GM10847 (cell line): Measurements from ENCODE around the gene ABCB6.
A peak's percentile ranks its signal among the peaks of the same experiment; 100 is the strongest.

Source experiments
- POLR2A ChIP-seq: IDR thresholded peaks from 2 replicates; pipeline ENCODE4 v1.6.1; 2011; ENCODE audit not compliant: insufficient read length; ENCODE audit errors: extremely low read depth

The ABCB6 gene

GRCh38 chr2:219218732-219219701 lies at the start of gene ABCB6:
Gene ABCB6, minus strand, starts transcription at chr2:219218958. Its CDS starts 285 bp downstream, at chr2:219218673.
- peak; percentile 82 for TF ChIP-seq POLR2A

- no peak for TF ChIP-seq POLR2A
Measured at GRCh38 chr2:219268294-219268693, 49.5 kb upstream of the ABCB6 start.

GRCh38 chr2:219266886-219267285 lies 48.1 kb upstream of the ABCB6 start:
- no peak for TF ChIP-seq POLR2A

DNA sequence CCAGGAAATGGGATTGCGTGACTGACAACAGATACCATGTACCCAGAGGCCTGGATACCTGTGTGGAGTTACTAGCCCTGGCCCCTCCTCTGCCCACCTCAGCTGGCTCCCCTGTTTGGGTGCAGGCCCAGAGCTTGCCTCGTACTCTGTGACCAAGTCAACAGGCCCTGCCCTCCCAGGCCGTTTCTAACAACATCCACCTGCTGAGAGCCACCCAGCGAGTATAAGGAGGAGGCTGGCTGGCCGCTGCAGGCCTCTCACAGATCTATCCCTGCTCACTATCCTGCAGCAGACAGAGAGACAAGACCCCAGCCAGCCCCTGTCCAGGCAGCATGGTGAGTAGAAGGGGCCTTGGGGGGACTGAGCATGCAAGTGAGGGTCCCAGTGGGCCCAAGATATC lies 47.5 kb upstream of the ABCB6 start:
- TF ChIP-seq POLR2A: no peak

DNA sequence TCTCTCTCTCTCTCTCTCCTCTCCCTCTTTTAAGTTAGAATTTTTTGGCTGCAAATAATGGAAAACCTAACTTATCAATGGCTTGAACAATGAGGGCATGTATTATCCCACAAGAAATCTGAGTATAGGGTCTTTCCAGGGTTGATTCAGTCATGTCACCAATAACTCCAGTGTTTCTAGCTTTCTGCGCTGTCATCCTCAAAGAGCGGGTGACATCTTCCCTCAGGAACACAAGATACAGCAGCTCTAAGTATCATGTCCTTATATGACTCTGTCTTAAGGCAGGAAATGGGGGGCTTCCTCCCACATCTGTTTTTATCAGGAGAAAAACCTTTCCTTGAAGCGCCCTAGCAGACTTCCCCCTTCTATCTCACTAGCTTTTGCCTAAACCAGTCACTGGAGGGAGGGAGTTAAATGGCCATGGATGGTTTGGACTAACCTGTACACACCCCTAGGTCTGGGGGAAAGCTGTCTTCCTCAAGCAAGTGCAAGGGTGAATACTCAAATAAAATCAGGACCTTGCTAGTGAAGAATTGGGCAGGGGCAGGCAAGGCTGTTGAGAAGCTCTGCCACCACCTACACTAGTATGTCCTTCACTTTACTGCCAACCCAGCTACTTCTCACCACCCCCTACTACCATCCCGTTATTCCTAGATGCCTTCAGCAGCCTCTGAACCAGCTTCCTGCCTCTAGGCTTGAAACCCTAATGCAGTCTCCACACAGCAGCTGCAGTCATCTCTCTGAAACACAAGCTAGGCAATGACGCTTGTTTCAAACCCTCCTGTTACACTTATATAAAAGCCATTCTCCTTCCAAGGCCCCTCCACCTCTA lies 42.5 kb upstream of the ABCB6 start:
- no peak for TF ChIP-seq POLR2A

- TF ChIP-seq POLR2A: no peak
Measured at GRCh38 chr2:219254590-219255201, 35.9 kb upstream of the ABCB6 start.

DNA sequence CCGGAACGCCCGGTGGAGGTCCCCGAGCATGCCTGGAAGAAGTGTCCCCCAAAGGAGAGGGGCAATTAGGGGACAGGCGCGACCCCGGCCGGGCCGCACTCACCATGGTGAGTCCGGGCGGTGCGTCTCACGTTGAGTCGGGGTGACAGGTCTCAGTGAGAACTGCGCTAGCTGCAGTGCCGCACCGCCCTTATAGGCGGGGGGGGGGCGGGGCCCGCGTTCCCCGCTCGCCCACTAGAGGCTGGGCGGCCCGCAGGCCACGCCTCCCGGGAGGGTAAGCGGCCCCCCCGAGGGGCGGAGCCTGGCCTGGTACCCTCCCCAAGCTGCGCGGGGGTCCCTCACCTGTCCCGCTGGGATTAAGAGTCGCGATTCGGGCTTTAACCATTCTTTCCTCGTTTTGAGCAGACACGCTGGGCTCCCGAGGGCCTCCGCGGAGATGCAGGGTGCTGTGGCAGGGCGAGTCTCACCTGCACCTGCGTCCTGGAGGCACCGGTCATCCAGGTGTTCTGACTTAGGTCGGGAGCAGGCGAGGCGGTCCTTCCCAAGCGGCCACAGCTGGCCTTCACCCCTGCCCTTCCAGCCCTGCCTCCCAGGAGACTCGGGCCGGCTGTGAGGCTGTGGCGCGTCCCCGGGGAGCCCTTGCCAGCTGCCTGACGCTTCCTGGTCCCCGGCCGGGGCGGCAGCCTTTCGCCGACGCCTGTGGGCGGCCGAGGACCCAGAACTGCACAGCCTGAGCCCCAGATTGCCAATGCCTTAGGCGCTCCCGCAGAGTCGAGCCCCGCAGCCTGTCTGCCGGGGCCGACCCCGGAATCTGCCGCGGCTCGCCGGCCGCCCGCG lies 35.2 kb upstream of the ABCB6 start, which contains the start of gene TUBA4A:
Gene TUBA4A (minus strand): TSS at position 166 of the 837 bp plus-strand sequence. CDS start 60 bp downstream, at position 106.
- peak; percentile 99 for TF ChIP-seq POLR2A

GRCh38 chr2:219252900-219253752 lies 34.4 kb upstream of the ABCB6 start, which contains the start of gene TUBA4B:
Gene TUBA4B, plus strand, starts transcription at chr2:219253243. Its CDS starts 165 bp downstream, at chr2:219253408.
- TF ChIP-seq POLR2A: peak; percentile 3

DNA sequence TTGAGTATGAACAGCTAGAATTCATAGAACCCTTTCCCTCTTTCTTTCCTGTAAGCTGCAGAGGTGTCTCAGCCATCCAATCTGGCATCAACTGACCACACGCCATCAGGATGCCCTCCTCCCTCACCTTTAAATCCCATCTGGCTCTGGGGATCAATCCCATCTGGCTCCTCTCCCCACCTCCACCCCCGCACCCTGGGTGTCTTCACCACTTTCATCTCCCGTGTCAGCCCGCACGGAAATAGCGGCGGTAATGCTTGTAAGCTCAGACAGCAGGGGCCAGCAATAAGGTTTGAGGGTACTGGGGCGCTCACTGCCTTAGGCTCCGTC lies 33.8 kb upstream of the ABCB6 start:
- no peak for TF ChIP-seq POLR2A

- TF ChIP-seq POLR2A: no peak
Measured at GRCh38 chr2:219252084-219252483, 33.3 kb upstream of the ABCB6 start.

DNA sequence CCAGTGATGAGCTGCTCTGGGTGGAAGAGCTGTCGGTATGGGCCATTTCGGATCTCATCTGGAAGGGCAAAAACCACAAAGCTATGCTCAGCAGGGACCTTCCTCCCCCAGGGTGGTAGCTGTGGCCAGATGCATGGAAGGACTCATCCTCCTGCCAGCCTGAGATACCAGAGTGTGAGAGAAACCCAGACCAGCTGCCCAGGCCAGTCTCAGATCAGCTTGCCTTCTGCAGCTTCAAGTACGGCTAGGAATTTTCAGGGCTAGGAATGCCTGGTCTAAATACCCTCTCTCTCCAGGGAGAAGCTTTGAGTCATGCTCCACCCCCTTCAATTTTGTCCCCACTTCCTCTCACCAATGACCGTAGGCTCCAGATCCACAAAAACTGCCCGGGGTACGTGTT lies 32.9 kb upstream of the ABCB6 start:
- TF ChIP-seq POLR2A: no peak

DNA sequence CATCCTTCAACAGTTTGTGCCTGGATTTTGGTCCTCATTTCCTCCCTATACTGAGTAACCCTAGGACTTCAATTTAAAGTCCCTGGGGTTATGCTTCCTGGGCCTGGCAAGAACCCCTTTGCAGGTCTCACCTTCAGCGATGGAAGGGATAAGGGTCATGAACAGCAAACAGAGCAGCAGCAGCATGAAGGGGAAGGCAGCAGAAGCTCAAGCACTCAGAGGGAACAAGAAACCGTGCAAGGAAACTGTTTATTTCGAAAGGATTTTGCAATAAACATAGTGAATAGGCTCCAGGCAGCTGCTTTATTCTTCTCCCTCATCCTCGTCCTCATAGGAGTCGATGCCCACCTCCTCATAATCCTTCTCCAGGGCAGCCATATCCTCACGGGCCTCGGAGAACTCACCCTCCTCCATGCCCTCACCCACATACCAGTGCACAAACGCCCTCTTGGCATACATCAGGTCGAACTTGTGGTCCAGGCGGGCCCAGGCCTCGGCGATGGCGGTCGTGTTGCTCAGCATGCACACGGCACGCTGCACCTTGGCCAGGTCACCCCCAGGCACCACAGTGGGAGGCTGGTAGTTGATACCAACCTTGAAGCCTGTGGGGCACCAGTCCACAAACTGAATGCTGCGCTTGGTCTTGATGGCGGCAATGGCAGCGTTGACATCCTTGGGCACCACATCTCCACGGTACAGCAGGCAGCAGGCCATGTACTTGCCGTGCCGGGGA lies 31.5 kb upstream of the ABCB6 start:
- TF ChIP-seq POLR2A: no peak
